Activated CD4-positive, CD25-positive, alpha-beta regulatory T cell treated with anti-CD3 and anti-CD28 coated beads, Interleukin-2, amount 50 U/mL, for 24 hours (primary cell): ENCODE measurements around the gene LRRC30.
"Not testable (repeated sequence)": the region's sequence is repeated elsewhere in the genome, so short reads cannot be mapped to it uniquely, and the experiment has no call there.

ENCODE experiments used
- ATAC-seq, 2 donors: fragments of 150-1000 bp; cut with Tn5 transposase; one replicate each; pipeline ENCODE4 v1.10.0; 2021; ENCODE audit warnings: mild to moderate bottlenecking in 1 of 2, moderate library complexity in 1 of 2

LRRC30 gene

DNA sequence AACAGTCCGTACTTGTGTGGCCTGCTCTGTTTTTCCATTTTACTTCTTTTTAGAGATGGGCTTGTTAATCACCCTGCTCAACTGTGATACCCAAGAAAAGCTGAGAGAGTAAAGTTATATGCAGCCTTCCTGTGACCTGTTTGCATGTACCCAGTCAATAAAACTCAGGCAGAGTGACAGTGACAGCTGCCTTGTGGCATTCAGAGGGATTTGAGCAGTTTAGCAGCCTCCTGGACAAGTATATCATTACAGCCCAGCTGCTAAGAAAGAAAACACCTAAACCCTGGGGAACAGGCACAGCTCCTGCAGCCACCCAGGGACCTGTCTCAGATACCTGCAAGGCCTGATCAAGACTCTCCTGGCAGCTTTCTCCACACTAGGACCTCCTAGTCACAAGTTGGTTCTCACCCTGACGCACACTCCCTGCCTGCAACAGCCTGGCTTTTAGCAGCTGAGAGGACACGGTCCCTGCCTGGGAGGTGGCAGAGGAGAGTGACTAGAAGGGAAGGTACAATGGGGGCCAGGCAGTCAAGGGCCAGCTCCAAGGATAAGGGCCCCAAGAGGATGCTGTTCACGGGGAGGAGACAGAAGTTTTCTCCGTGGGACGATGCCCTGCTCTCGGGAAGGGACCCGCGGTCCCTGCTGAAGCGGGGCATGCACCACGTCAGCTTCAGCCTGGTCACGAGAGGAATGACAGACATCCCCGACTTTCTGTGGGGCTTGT, at the start of gene LRRC30:
Gene LRRC30 (plus strand): TSS at position 464 of the 724 bp plus-strand sequence. CDS start 50 bp downstream, at position 514.
- no peak for ATAC-seq

GRCh38 chr18:7185701-7186100, 45.2 kb upstream of the LRRC30 start:
- no peak for ATAC-seq

DNA sequence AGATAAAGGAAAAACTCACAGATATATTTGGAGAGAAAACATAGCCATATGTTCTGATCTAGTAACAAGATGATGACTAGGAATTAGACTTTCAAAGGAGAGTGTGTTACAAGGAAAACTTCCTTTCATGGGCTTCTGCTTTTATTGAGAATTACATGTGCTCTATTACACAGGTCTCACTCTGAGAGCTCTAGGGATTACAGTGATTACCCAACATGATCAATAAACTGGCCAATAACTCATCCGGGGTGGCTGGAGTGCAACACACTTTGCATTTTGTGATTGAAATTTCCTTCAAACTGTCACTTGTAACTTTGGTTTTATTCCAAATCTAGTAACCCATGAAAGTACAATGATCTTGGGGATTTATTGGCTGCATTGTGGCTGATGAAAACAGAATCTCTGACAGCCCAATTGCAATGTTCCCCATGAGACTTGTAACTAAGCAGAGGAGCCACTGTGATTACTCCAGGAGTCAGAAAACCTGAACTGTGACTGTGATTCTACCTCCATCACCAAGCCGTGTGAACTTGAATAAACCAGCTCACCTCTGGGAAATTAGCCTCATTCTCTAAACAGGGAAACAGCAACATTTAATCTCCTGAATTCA, 40.2 kb upstream of the LRRC30 start:
- ATAC-seq, result no peak

- no peak for ATAC-seq
Observed at GRCh38 chr18:7191736-7192135, 39.2 kb upstream of the LRRC30 start.

DNA sequence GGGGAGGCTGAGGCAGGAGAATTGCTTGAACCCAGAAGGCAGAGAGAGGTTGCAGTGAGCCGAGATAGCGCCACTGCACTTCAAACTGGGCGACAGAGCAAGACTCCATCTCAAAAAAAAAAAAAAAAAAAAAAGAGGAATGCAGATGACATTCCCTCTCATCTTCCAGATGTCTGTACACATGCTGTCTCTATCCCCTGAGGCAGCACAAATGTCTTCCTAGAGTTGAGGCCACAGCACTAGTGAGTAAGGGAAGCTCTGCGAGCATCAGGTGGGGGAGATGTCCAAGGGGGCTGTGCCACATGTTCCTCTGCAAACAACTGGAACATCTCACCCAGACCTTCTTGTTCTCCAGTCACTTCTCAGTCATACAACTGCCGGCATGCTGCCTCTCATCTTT, 35.6 kb upstream of the LRRC30 start:
- no peak for ATAC-seq

DNA sequence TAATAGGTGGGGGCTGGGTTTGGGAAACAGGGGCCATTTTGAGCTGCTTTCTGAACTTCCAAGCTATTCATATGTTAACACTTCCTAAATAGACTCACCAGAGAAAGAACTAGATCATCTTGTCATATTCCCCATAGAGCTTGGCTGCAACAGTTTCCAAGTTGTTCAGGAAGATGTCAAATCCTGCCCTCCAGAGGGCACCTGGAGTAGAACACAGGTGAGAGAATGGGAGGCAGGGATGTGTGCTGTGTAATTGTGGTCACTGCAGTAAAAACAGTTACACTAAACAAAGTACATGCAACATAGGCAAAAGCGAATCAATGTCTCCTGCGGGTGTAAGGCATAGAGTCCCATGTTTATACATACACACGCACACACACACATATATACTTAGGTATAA, 34.5 kb upstream of the LRRC30 start:
- ATAC-seq, result no peak

- ATAC-seq, result no peak
Observed at GRCh38 chr18:7197854-7198253, 33.0 kb upstream of the LRRC30 start.

- ATAC-seq, result no peak
Observed at GRCh38 chr18:7198326-7198725, 32.6 kb upstream of the LRRC30 start.

GRCh38 chr18:7201096-7201495, 29.8 kb upstream of the LRRC30 start:
- ATAC-seq, result no peak

- no peak for ATAC-seq
Observed at GRCh38 chr18:7202169-7202568, 28.7 kb upstream of the LRRC30 start.

- not testable (repeated sequence) for ATAC-seq
Observed at GRCh38 chr18:7203601-7204000, 27.3 kb upstream of the LRRC30 start.

GRCh38 chr18:7205346-7205745, 25.5 kb upstream of the LRRC30 start:
- no peak for ATAC-seq

DNA sequence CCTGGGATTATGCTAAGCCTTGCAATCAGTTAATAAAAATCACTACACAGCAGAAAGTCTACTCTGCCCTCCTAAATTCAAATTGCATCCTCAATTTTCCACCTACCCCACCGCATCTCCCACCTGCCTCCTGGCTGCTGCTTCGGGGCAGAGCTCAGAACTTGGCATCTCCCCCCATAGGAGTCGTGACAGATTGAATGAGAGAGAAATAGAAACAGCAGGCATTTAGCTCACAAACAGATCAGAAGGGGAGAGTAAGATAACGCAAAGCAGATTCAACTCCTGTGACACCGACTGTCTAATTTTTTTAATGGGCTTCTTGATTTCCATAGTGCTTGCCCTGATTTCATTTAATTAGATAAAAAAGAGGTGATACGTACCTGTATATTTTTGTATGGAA, 24.7 kb upstream of the LRRC30 start:
- ATAC-seq, result no peak

DNA sequence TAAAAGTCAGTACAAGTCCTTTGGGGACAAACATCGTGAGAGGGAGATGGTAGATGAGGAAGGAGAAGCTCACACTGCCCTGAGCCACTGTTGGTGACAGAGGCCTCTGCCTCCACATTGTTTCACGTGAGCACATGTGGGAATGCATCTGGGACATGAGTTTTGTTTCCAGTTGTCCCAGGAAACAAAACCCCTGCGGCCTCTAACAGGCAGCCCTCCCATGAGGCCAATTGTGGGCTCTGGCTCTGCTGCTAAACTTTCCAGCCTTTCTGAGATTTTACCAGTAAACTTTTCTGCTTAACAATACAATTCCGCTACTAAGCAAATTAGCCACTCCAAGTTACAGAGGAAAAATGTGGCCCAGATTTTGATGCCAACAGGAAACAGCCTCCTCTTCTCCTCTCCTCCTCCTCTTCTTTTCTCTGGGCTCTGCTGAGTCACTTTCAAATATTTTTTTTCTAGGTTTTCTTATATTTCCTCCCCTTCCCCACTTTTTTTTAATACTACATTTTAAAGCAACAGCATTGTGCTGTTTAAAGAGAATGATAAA, 23.4 kb upstream of the LRRC30 start:
- ATAC-seq, result no peak

DNA sequence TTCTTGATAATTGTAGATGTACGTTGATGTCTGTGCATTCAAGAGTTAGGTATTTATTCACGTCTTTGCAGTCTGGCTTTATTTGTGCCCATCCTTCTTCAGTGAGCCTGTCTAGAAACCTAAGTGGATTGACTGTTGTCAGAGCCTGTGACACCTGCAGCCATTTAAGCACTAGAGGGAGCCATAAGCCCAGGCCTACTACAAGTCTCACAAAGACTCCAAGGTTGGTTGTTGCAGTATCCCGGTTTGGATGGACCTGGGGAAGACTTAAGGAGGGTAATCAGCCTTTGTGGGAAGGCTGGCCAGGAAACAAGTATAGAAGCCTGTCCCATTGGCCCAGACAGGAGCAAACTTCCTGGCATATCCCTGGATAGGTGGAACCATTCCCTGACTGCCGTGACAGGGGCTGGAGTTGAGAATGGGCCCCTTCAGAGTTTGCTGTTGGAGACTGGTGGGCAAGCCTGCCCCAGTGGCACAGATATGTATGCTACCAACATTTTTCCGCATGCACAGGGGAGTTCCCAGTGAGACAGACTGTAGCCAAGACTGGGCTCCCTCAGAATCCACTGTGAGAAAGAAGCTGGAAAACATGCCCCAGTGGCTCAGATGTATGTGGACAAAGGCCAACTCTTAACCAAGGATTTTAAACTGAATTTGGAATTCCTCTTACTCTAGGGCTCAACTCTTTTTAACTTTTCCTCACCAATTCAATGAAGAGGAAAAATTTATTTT, 9.3 kb upstream of the LRRC30 start:
- no peak for ATAC-seq

DNA sequence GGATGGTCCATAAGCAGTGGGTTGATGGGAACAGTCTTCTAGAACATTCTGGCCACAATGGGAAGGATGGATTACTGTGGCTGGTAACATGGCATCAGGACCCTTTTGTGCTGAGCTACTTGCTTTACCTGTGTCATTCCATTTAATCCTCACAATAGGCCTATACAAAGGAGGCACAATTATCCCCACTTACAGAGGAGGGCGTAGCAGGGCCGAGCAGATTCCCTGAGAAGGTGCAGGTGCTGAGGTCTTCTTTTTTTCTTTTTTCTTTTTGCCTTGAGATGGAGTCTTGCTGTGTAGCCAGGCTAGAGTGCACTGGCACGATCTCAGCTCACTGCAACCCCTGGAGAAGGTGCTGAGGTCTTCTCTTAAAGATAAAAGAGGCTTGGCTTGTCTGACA, 6.7 kb upstream of the LRRC30 start:
- ATAC-seq, result no peak

GRCh38 chr18:7232218-7232617, 1.3 kb downstream of the LRRC30 start:
- ATAC-seq, result no peak

DNA sequence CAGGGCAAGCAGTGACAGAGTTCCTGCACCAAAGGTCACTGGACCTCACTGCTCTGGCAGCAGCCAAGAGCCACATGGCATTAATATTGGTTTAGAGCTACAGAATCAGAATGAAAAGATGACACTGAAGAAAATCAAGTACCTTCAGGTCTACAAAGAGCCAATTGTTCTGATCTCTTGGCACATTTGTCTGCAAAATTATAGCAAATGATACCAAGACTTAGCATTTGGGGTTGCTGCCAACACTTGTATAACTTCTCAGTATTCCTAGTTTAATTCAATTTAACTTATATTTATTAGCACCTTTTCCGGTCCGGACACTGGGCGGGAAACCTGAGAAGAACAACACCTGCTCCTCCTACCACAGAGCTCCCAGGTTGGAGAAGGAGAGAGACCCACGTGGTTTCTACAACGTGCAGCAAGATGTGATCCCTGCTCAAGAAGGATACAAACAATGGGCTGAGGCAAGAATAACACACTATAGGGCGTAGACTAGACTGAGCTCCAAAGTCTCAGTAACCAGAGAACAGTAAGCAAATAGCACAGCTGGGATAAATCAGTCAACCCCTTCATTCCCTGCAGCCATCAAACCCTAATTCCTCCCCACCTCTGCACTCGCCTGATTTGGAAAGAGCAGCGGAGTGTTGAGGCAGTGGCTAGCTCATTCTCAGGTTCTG, 2.4 kb downstream of the LRRC30 start:
- ATAC-seq, result no peak

- no peak for ATAC-seq
Observed at GRCh38 chr18:7234091-7234490, 3.2 kb downstream of the LRRC30 start.

DNA sequence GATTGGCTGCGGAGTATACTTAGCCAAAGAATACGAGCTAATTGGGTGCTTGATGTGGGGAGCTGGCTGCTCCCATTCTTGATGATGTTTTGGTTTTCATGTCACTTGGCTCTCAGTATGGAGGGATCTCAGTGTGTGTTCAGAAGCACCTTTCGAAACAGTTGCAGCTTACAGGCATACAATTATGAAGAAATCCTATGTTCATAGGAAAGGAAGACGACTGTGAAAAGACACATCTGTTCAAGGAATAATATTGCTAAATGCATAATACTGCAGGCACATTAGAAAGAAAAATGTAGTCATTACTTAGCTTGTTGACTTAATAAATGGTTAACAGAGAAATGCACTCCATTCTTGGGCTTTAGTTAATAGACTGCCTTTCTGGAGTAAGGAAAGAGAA, 4.1 kb downstream of the LRRC30 start:
- no peak for ATAC-seq

GRCh38 chr18:7236072-7236471, 5.2 kb downstream of the LRRC30 start:
- no peak for ATAC-seq

- no peak for ATAC-seq
Observed at GRCh38 chr18:7236933-7237332, 6.0 kb downstream of the LRRC30 start.

- ATAC-seq, result no peak
Observed at GRCh38 chr18:7237673-7238272, 6.9 kb downstream of the LRRC30 start.
